22Rv1 (cell line): ENCODE data around the gene CHPF.

ENCODE experiments used
- H3K27ac ChIP-seq: fragments of 450-650 bp; 2 replicates; pipeline ENCODE4 v1.5.1; 2017
- CTCF ChIP-seq: fragments of 450-650 bp; IDR thresholded peaks from 2 replicates; pipeline ENCODE4 v1.5.1; 2017; ENCODE audit warnings: mild to moderate bottlenecking
- ZFX ChIP-seq: fragments of 450-650 bp; IDR thresholded peaks from 2 replicates; pipeline ENCODE4 v1.6.1; 2017; ENCODE audit warnings: antibody characterized with exemption, borderline replicate concordance

CHPF gene

GRCh38 chr2:219565130-219566080, 21.8 kb upstream of the CHPF start:
- no peak for TF ChIP-seq CTCF
- no peak for TF ChIP-seq ZFX
- no peak overlapping the region for H3K27ac ChIP-seq

- no peak for TF ChIP-seq CTCF
- TF ChIP-seq ZFX, result no peak
- no peak overlapping the region for H3K27ac ChIP-seq
Measured at GRCh38 chr2:219563271-219563928, 19.8 kb upstream of the CHPF start.

DNA sequence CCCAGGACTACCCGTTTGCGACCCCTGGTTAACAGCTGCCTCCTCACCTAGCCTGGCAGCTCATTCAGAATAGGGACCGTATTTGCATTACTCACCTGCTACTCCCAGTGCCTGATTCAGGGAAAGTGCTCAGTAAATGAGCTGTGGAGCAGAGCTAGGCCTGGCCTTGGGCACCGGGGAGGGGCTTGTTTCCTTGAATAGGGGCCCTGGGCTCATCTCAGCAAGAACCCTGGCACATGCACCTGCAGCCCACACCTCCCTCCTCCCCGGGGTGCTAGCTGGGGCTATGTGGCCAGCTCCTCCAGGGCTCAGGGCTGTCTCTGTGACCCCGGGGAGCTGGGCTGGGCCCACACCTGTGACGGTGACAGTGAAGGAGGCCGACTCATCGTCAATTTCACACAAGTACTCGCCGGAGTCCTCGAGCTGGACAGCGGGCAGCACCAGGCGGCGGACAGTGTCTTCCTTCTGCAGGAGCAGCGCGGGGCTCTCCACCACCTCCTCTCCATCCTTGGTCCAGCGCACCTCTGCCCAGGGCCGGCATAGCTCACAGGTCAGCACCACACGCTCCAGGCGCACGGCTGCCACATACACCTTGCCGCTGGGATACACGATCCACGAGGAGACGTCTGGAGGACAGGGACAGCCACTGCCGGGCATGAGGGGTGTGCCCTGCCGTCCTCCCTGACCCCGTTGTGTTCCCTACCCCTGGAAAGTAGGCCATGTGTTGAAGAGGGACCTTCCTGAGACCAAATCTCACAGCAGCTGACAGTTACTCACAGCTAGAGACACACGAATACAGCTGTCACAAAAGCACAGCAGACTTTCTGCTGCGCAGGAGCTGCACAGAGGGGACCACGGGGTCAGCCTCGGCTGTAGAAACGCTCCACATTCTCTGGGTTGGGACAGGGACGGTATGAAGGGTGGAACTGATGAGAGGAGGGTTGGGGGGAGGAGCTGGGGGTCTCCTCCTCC, 18.7 kb upstream of the CHPF start:
- no peak for TF ChIP-seq CTCF
- no peak for TF ChIP-seq ZFX
- H3K27ac ChIP-seq, result no peak overlapping the region

- H3K27ac ChIP-seq, result no peak overlapping the region
- TF ChIP-seq CTCF (no peak), ZFX (no peak)
Measured at GRCh38 chr2:219561179-219562048, 17.8 kb upstream of the CHPF start.

- H3K27ac ChIP-seq, result no peak overlapping the region
- TF ChIP-seq ZFX, result no peak
- no peak for TF ChIP-seq CTCF
Measured at GRCh38 chr2:219560893-219561178, 17.2 kb upstream of the CHPF start.

- TF ChIP-seq CTCF (peak; percentile 89), ZFX (no peak)
- H3K27ac ChIP-seq, result no peak overlapping the region
Measured at GRCh38 chr2:219560037-219560892, 16.7 kb upstream of the CHPF start.
